ENCODE data around the gene LIMS2.

Gene LIMS2

DNA sequence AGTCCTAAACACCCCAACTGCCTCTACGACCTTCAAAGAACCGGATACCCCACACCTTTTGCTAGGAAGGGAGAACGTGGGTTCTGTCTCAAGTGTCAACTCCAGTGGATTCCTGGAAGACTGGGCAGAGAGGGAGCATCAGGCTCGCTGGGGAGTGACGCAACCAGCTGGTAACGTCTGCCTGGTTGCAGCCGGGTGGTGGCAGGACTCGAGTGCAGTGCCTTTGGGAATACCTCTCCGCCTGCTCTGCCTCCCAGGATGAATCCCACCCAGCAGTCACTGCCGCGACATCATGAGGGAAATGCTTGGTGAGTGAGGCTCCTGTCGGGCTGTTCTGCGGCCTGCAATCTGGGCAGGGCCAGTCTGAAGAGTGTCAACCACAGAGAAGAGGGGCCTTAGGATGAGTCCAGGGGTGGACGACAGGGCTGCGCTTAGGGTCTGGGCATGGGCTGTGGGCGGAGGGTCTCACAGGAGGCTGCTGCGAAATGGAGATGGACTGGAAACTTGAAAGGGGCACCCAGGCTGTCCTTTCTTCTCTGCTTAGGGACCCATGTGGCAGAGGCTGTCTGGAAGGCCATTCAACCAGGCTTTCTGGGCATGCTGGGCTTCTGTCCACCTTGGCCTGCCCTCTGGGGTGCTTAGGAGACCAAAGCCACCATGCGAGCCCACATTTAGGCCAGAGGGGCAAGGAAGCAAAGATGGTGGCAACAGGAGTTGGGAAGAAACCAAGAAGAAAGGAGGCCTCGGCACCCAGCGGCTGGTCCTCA lies 16.5 kb downstream of the LIMS2 start:
- DNase-seq (ENCODE audit: low spot score) = no peak

DNA sequence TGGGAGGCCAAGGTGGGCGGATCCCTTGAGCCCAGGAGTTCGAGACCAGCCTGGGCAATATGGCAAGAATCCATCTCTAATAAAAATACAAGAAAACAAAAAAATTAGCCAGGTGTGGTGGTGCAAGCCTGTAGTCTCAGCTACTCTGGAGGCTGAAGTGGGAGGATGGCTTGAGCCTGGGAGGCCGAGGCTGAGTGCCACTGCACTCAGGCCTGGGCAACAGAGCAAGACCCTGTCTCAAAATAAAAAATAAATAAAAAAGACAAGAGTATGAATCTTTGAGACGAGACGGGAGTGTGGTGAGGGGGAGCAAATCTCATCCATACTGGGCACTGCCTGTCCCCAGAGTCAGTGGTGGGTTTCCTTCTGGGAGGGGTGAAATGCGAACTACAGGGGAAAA lies 17.2 kb downstream of the LIMS2 start:
- no peak for DNase-seq (ENCODE audit: low spot score)

DNA sequence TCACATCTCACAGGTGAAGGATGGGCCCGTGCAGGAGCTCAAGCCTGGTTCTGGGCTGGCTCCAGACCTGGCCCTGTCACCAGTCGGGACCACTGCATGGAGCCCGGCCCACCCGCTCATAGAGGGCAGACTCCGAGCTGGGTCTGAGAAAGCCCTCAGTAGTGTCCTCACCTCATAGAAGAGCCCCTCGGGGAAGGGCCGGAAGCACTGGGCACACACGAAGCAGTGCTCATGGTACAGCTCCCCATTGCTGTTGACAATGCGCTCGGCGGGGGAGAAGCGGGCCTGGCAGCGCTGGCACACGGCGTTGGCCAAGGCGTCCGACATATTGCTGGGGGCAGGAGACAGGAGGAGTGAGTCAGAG lies 18.1 kb downstream of the LIMS2 start:
- no peak for DNase-seq (ENCODE audit: low spot score)

DNA sequence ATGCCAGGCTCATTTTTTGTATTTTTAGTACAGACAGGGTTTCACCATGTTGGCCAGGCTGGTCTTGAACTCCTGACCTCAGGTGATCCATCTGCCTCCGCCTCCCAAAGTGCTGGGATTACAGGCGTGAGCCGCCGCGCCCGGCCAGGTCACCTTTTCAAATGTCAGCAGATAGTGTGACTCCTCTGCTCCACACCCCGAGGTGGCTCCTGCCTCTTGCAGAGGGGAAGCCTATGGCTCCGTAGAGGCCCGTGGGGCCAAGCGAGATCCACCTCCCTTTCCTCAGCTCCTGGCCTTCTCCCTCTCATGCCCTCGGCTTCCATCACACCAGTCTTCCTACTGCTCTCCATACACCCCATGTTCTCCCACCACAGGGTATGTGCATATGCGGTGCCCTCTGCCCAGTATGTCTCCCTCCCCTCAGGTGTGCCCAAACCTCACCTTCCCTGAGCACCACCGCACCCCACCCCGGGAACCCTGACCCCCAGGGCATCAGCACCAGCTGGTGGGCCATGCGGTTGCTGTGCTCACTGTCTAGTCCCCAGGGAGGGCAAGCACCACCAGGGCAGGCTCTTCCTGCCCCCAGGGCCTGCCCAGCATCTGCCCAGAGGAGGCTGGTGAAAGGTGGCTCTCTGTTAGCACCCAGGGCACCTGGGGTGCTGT lies 18.6 kb downstream of the LIMS2 start:
- no peak for DNase-seq (ENCODE audit: low spot score)

DNA sequence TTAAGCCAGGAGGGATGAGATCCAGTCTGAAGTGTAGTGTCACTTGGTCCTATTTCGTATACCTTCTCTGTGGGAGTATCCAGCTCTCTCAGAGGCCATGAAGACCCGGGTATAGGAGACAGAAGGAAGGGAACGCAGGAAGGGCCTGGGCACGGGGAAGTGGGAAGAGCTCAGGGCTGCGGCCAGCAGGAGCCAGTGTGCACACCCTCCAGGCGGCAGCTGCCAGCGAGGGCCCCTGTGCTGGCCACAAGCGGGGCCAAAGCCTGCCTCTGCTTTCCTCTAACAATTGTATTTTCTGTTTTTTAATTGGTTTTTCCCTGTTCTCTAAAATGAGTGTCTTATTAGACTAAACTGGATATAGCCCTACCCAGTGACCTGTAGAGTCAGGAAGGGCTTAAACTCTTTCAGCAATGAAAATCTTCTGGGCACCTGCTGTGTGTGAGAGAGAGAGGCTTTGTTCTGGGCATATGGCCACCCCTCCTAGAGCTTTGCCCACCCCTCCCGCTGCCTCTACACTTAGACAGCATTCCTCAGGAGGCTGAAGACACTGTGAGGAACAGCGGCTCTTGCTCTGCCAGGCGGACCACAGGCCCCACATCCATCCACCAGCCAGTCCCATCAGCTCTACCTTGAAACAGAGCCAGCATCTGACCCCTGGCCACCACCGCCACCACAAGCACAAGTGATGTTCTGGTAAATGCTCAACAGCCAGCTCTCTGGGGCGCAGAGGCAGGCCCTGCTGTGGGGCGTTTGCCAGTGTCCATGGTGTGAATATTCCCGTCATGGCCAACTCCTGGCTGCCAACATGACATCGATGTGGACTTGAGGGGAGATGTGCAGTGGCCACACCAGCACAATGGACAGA lies 19.9 kb downstream of the LIMS2 start:
- DNase-seq (ENCODE audit: low spot score) = no peak

DNA sequence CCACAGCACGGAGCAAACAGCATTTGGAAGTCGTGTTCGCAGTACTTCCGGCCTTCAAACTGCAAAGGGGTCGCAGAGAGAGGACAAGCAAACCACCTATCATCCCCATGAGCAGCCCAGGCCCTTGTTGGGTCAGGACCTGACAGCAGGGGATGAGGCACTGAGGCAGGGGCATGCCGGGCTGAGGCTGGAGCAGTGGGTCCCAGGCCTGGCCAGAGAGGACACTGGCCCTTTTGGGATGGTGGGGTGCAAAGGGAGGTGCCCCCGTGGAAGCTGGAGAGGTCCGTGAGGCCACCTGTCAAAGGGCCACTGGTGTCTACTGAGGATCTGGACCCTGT lies 20.5 kb downstream of the LIMS2 start:
- DNase-seq (ENCODE audit: low spot score) = no peak

DNA sequence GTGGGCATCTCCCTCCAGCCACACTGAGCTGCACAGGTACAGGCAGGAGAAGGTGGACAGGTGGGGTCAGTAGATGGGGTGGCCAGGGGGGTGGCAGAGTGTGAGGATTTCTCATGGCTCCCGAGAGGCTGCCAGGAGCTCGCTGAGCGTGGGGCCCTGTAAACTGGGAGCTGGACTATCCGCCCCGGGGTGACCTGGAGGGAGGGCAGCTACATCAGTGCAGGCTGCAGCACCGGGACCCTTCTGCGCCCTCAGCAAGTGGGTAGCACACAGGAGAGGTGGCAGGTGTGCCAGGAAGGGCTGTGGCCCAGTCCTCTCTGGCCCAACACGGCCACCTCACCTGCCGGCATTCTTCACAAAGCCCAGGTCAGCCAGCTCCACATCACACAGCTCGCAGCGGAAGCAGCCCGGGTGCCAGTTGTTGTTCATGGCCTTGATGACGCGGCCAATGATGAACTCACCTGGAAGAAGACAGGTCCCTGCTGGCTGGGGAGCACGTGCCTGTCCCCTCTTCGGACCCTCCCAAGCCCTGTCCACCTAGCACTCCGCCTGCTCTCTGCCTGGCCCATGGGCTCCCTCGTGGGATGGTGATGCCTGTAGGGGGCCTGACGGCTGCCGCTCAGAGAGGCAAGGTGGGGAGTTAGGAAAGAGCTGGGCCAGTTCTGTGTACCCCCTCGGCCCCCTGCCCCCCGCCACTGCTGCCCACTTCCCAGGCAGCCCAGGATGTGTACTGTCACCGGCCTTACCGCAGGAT lies 21.1 kb downstream of the LIMS2 start:
- DNase-seq (ENCODE audit: low spot score) = no peak

DNA sequence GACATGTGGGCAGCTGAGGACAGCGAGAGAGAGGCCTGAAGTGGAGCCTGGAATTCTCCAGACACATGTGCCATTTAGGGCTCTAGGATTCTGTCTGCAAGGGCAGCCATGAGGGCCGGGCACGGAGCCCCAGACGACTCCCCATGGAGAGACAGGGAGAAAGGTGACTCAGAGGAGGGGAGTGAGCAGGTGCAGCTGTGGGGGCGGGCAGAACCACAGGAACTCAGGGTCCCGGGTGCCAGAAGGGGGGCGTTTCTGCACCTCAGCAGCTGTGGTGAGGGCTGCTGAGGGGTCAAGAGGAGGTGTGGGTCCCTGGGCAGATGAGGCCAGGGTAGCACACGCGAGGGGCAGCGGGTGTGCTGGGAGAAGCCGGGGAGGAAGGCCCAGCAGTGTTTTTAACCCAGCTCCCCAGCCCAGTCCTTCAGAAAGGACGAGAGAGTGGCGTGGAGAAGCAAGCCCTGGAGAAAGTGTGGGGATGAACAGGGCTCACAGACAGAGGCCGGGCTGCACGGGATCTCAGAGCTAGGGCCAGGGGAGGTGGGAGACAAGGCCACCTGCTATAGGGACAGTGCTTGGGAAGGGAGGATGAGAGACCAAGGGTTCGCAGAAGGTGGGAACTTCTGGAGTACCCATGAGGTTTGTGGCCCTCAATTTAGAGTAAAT lies 21.8 kb downstream of the LIMS2 start:
- DNase-seq (ENCODE audit: low spot score) = no peak

DNA sequence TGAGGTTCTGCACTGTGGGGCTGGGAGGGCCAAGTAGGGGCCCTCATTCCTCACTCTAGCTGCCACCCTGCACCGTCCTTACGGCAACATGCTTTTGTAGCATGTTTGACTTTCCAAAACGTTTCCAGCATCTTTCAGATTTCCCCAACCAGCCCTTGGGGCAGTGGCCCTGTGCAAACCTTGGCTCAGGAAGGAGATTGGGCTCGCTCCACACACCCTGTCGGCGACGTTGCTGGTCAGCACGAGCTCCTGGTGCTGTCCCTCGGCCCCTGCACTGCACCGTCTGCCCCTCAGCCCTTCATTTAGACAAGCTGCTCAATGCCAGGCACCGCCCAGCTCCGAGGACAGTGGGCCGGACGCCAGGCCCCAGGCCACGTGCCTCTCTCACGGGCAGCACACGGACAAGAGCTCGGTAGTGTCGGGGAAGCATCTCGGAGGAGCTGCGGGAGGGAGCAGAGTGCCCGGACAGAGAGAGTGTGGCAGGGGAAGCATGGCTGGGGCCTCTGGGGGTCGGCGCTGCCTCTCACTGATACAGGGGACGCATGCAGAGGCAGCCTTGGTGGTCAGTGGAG lies 22.5 kb downstream of the LIMS2 start:
- no peak for DNase-seq (ENCODE audit: low spot score)

DNA sequence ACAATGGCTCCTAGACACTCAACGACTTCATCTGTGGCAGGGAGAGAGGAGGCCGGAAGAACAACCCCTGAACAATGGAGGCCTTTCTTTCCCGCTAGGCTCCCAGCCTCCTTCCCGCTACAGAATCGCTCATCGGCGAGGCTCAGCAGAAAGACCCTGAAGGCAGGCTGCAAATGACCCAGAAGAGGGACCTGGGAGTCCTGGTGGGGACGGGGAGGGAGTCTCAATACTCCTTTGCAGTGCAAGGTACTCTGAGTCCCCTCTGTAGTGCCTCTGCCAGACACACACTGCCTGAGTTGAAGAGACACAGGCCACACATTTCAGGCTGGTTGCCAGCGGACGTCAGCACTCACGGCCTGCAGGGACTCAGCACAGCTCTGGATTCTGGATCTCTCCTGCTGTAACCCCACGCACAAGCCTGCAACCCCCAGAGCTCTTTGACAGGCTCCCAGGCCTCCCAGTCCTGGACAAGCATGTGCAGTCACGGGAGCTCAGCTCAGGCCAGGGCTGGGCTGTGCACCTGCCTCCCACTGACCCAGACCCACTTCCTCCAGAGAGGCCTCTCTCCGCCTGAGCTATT lies 23.3 kb downstream of the LIMS2 start:
- no peak for DNase-seq (ENCODE audit: low spot score)

DNA sequence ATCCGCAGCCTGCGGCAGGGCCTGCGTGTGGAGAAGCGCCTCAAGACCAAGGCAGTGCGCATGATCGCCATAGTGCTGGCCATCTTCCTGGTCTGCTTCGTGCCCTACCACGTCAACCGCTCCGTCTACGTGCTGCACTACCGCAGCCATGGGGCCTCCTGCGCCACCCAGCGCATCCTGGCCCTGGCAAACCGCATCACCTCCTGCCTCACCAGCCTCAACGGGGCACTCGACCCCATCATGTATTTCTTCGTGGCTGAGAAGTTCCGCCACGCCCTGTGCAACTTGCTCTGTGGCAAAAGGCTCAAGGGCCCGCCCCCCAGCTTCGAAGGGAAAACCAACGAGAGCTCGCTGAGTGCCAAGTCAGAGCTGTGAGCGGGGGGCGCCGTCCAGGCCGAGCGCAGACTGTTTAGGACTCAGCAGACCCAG lies 23.9 kb downstream of the LIMS2 start:
- no peak for DNase-seq (ENCODE audit: low spot score)

DNA sequence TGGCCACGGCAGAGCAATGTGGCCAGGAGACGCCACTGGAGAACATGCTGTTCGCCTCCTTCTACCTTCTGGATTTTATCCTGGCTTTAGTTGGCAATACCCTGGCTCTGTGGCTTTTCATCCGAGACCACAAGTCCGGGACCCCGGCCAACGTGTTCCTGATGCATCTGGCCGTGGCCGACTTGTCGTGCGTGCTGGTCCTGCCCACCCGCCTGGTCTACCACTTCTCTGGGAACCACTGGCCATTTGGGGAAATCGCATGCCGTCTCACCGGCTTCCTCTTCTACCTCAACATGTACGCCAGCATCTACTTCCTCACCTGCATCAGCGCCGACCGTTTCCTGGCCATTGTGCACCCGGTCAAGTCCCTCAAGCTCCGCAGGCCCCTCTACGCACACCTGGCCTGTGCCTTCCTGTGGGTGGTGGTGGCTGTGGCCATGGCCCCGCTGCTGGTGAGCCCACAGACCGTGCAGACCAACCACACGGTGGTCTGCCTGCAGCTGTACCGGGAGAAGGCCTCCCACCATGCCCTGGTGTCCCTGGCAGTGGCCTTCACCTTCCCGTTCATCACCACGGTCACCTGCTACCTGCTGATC lies 24.4 kb downstream of the LIMS2 start:
- no peak for DNase-seq (ENCODE audit: low spot score)

DNA sequence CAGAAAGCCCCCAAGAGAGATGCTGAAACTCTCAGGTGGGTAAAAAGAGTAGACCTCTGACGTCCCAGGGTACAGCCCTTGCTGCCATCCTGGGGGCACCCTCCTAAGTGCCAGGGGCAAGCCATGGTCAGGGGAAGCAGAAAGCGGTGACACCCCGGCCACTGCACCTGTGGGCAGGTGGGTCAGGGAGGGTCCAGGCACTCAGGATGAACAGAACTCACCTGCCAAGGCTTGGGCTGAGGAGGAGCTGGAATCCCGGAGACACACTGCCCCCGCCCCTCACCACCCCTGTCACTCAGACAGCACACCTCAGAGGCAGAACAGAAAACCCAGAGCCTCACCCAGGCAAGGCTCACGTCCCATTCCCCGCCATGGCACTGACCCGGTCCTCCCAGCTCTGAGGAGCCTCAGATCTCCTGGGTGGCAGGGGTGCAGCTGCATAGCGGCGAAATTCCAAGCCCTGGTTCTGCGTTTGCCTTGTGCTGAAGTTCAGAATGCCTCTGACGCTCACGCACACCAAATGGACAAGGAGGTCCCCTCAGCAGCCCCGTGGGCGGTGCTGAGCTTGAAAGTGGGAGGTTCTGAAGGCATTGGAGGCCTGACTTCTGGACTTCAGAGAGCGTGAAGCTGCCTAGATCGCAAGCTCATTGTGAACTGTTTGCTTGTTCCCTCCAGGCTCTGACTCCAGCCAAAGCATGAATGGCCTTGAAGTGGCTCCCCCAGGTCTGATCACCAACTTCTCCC lies 25.1 kb downstream of the LIMS2 start:
- no peak for DNase-seq (ENCODE audit: low spot score)

DNA sequence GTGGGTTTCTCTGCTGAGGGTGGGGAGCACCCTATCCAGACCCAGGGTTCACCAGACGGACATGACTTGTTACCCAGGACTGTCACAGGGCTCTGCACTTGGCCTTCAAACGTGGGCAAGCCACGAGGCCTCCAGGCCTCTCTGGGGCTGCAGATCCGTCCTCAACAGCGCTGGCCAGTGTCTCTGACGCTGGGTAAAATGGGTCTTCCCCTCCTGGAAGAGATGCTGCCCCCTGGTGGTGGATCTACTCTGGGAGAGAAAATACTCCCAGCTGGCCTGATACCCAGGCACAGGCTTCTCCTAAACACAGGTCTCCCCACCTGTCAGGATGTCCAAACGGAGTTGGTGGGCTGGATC lies 25.7 kb downstream of the LIMS2 start:
- DNase-seq (ENCODE audit: low spot score) = peak; percentile 71

DNA sequence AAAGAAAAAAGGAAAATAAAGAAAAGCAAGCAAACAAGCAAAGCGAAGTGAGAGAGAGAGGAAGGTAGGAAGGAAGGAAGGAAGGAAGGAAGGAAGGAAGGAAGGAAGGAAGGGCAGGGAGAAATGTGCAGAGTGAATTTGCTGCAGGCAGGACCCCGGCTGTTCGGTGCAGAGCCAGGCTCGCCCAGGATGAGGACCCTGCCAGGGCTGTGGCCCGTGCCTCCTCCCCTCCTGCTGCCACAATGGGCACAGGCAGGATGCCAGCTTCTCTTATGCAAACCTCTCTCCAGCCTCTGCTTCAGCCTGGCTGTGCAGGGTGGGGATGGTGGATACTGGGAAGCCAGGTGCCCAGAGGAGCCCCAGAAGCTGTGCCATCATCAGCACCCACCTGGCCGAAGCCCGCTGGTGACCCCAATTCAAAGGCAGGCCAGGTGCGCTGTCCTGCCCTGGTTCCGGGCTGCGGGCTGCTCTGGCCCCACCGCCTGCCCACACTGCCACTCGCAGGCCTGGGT lies 26.2 kb downstream of the LIMS2 start:
- DNase-seq (ENCODE audit: low spot score) = no peak

DNA sequence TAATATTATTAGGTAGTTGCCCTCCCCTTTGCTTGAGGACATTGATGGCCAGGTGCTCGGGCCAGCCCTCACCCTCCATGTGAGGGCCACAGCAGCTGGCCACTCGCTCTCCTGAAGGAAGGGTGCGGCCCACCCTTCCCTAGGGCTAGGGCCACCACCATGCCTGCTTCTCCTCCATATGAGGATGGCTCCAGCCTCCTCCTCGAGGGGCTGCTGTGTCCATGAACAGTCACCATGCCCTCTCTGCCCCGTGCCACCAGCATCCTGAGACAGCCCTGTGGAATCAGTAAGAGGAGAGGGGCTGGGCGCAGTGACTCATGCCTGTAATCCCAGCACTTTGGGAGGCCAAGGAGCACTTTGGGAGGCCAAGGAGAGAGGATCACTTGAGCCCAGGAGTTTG lies 27.0 kb downstream of the LIMS2 start:
- no peak for DNase-seq (ENCODE audit: low spot score)

DNA sequence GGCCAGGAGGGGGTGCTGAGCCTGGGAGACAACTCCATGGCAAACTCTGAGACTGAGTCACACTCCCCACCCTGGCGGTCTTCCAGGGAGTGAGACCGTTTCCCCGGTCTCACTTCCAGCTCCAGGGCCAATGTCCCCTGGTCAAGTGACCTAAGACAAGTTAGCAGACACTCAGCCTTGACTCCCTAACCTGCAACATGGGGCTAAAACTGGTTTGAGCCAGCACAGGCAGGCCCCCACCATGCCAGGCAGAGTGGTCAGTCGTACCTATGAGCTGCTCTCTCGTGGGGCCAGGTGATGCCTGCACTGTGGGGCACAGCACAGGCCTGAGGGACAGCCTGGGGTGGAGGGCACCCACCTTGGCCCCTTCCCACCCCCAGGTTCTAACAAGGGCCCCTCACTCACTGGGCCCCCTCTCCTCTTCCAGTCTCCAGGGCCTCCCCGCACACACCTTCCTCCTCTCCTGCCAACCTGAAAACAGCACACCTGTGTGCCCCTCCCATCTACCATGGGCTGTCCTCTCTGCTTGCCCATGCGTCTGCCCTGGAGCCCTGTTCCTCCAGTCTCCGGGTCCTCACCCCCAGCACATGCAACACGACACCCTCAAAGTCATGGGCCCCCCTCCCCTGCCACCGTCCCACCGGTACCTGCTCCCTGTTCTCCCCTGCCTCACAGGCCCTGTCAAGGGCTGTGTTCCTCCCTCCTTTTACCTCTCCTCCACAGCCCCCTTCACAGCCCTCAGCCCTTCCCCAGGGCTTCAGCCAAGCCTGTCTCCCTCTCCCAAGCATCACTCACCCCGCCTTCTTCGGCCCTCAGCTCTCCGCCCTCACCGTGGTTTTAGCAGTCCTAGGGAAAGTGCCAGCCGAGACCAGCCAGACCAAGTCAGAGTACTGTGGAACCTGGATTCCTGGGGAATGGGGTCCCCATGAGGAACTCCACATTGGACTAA lies 27.8 kb downstream of the LIMS2 start:
- no peak for DNase-seq (ENCODE audit: low spot score)

DNA sequence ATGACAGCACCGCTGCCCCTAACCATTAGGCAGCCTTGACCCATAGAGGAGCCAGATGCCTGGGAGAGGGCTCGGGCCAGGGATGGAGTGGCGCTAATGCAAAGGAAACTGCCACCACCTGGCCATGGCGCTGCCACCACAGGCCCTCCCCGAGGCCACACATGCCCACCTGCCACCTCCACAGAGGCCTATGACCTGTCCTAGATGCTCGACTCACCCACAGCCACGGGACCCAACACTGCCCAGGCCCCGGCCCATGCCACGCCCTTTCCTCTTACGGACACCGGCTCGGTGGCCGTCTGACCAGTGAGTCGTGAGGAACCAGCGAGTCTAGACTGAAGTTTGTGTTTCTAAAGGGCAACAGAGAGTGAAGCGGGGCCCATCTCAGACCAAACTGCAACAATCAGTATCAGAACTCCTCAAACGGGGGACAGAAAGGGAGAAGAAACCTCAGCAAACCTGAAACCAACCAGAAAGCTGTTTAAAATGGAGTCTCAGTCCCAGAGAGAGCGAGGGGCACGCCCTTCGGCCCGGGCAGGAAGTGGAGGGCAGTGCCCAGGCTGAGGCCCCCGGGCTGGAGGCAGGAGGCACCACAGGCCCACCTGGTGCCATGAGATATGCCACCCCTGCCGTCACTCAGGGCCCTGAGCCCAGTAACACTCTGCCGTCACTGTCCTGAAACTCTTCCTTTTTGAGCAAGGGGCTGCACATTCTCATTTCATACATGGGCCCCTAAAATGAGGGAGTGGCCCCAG lies 28.7 kb downstream of the LIMS2 start:
- no peak for DNase-seq (ENCODE audit: low spot score)
